GM19023 (cell line): ENCODE measurements around the gene ALG14.
"Not testable (repeated sequence)": the region's sequence is repeated elsewhere in the genome, so short reads cannot be mapped to it uniquely, and the experiment has no call there.

ENCODE experiments used
- ATAC-seq: cut with Tn5 transposase; IDR thresholded peaks from one replicate; pipeline ENCODE4 v1.9.1; 2021; ENCODE audit warnings: mild to moderate bottlenecking, moderate library complexity; ENCODE audit not compliant: unreplicated experiment

ALG14 gene

GRCh38 chr1:94961582-94961981 lies 111.2 kb downstream of the ALG14 start:
- ATAC-seq = no peak

- ATAC-seq = no peak
These were observed 114.7 kb downstream of the ALG14 start for GRCh38 chr1:94958081-94958480.

GRCh38 chr1:94955767-94956632 lies 116.8 kb downstream of the ALG14 start:
- ATAC-seq = no peak

- ATAC-seq = no peak
These were observed 118.2 kb downstream of the ALG14 start for GRCh38 chr1:94954263-94955220.

GRCh38 chr1:94953746-94954145 lies 119.0 kb downstream of the ALG14 start:
- ATAC-seq = no peak

GRCh38 chr1:94953107-94953506 lies 119.6 kb downstream of the ALG14 start:
- ATAC-seq = no peak

GRCh38 chr1:94952539-94952938 lies 120.2 kb downstream of the ALG14 start:
- no peak for ATAC-seq

GRCh38 chr1:94951509-94952208 lies 121.1 kb downstream of the ALG14 start:
- no peak for ATAC-seq

GRCh38 chr1:94951046-94951445 lies 121.7 kb downstream of the ALG14 start:
- no peak for ATAC-seq

GRCh38 chr1:94949681-94950661 lies 122.8 kb downstream of the ALG14 start:
- ATAC-seq = no peak

GRCh38 chr1:94947437-94947836 lies 125.3 kb downstream of the ALG14 start:
- no peak for ATAC-seq

GRCh38 chr1:94946886-94947285 lies 125.9 kb downstream of the ALG14 start:
- no peak for ATAC-seq

- no peak for ATAC-seq
These were observed 130.3 kb downstream of the ALG14 start for GRCh38 chr1:94942171-94943128.

- ATAC-seq = not testable (repeated sequence)
These were observed 131.3 kb downstream of the ALG14 start for GRCh38 chr1:94941480-94941879.

- no peak for ATAC-seq
These were observed 132.0 kb downstream of the ALG14 start for GRCh38 chr1:94940738-94941137.

- no peak for ATAC-seq
These were observed 134.9 kb downstream of the ALG14 start for GRCh38 chr1:94937820-94938219.

- ATAC-seq = no peak
These were observed 135.7 kb downstream of the ALG14 start for GRCh38 chr1:94936861-94937620.

GRCh38 chr1:94935476-94935875 lies 137.3 kb downstream of the ALG14 start:
- no peak for ATAC-seq
